ENCODE measurements around the gene DLK1. TPM values are rescaled to one million over a fixed set of nuclear protein-coding genes. Genes with fewer than 3 reads are reported as not detected.
A peak's percentile ranks its signal among the peaks of the same experiment; 100 is the strongest.

Gene DLK1
- total and polyA plus RNA-seq, 4 donors = 0.05 to 9.9 (median 1.2) TPM; not detected in 1

- H3K9me3 ChIP-seq (ENCODE audit: control insufficient read depth in 4 of 4, insufficient read depth in 3 of 4, low read length in 3 of 4) = no peaks in the 10 kb centered on the region
- H3K4me1 ChIP-seq (ENCODE audit: control insufficient read depth in 5 of 5, insufficient read depth in 5 of 5, low read length in 5 of 5) = peaks cover 0 to 54% (median 37%) of the 10 kb centered on the region in 5 donors
- TF ChIP-seq CTCF (IDR thresholded peaks at IDR 0.05; ENCODE audit: control extremely low read depth, extremely low read depth) = no peak
- no peaks in the 10 kb centered on the region for H3K36me3 ChIP-seq (ENCODE audit: control insufficient read depth in 4 of 4, insufficient read depth in 4 of 4, low read length in 4 of 4)
- peaks cover 0 to 15% (median 4%) of the 10 kb centered on the region in 3 donors for H3K27me3 ChIP-seq (ENCODE audit: control insufficient read depth in 3 of 3, insufficient read depth in 3 of 3, low read length in 2 of 3)
- no peak overlapping the region for H3K4me3 ChIP-seq
- no peak overlapping the region for H3K9ac ChIP-seq (ENCODE audit: insufficient read depth in 1 of 2, low read length in 2 of 2)
- peak overlapping the region in 1 of 2 donors; percentile 28 for H3K27ac ChIP-seq (ENCODE audit: low read depth in 1 of 2, low read length in 1 of 2)
- DNase-seq (peak; percentile 56 to 66 (median 62)), ATAC-seq (ENCODE audit: insufficient read depth, low FRiP score) (no peak)
- WGBS, 2 donors = 50 to 62% methylated on average over 7 of the region's 7 CpGs
Measured at GRCh38 chr14:100678469-100678828, 48.2 kb upstream of the DLK1 start.

- Histone ChIP-seq H3K9ac (ENCODE audit: insufficient read depth in 1 of 2, low read length in 2 of 2) (peak overlapping the region in 1 of 2 donors; percentile 30), H3K4me3 (no peak overlapping the region), H3K27ac (ENCODE audit: low read depth in 1 of 2, low read length in 1 of 2) (no peak overlapping the region), H3K36me3 (ENCODE audit: control insufficient read depth in 4 of 4, insufficient read depth in 4 of 4, low read length in 4 of 4) (no peaks in the 10 kb centered on the region), H3K9me3 (ENCODE audit: control insufficient read depth in 4 of 4, insufficient read depth in 3 of 4, low read length in 3 of 4) (no peaks in the 10 kb centered on the region), H3K27me3 (ENCODE audit: control insufficient read depth in 3 of 3, insufficient read depth in 3 of 3, low read length in 2 of 3) (peaks cover 0 to 8% (median 2%) of the 10 kb centered on the region in 3 donors), H3K4me1 (ENCODE audit: control insufficient read depth in 5 of 5, insufficient read depth in 5 of 5, low read length in 5 of 5) (peaks cover 0 to 58% (median 36%) of the 10 kb centered on the region in 5 donors)
- DNase-seq (no peak), ATAC-seq (ENCODE audit: insufficient read depth, low FRiP score) (no peak)
- no peak for TF ChIP-seq CTCF (IDR thresholded peaks at IDR 0.05; ENCODE audit: control extremely low read depth, extremely low read depth)
- WGBS, 2 donors = 92 to 96% methylated on average over 6 of the region's 6 CpGs
Measured at GRCh38 chr14:100679153-100679552, 47.5 kb upstream of the DLK1 start.

GRCh38 chr14:100679707-100680438 is 46.8 kb upstream of the DLK1 start:
- no peaks in the 10 kb centered on the region for H3K9me3 ChIP-seq (ENCODE audit: control insufficient read depth in 4 of 4, insufficient read depth in 3 of 4, low read length in 3 of 4)
- H3K36me3 ChIP-seq (ENCODE audit: control insufficient read depth in 4 of 4, insufficient read depth in 4 of 4, low read length in 4 of 4) = no peaks in the 10 kb centered on the region
- TF ChIP-seq CTCF (IDR thresholded peaks at IDR 0.05; ENCODE audit: control extremely low read depth, extremely low read depth) = no peak
- no peak overlapping the region for H3K27ac ChIP-seq (ENCODE audit: low read depth in 1 of 2, low read length in 1 of 2)
- H3K4me3 ChIP-seq = no peak overlapping the region
- peak overlapping the region in 1 of 2 donors; percentile 66 for H3K9ac ChIP-seq (ENCODE audit: insufficient read depth in 1 of 2, low read length in 2 of 2)
- H3K27me3 ChIP-seq (ENCODE audit: control insufficient read depth in 3 of 3, insufficient read depth in 3 of 3, low read length in 2 of 3) = peaks cover 0 to 5% (median 0%) of the 10 kb centered on the region in 3 donors
- DNase-seq (peak; percentile 89 to 93 (median 90)), ATAC-seq (ENCODE audit: insufficient read depth, low FRiP score) (no peak)
- H3K4me1 ChIP-seq (ENCODE audit: control insufficient read depth in 5 of 5, insufficient read depth in 5 of 5, low read length in 5 of 5) = peaks cover 0 to 59% (median 36%) of the 10 kb centered on the region in 5 donors
- WGBS, 2 donors = 75 to 78% methylated on average over 16 of the region's 16 CpGs

Measured in lung (tissue), 12 donors.